AG09319 (cell line): ENCODE results near the gene RAPGEF6.

Experiments
- DNase-seq: peaks from one replicate; pipeline ENCODE4 v3.0.0-alpha.2; 2010; ENCODE audit warnings: low read depth; ENCODE audit errors: extremely low read depth
- CTCF ChIP-seq: IDR thresholded peaks from 2 replicates; pipeline ENCODE4 v1.5.1; 2011; ENCODE audit warnings: low read depth, mild to moderate bottlenecking, inconsistent platforms, low read length, moderate library complexity

The RAPGEF6 gene

GRCh38 chr5:131654776-131655175 lies 19.7 kb upstream of the RAPGEF6 start:
- no peak for TF ChIP-seq CTCF
- DNase-seq: no peak

DNA sequence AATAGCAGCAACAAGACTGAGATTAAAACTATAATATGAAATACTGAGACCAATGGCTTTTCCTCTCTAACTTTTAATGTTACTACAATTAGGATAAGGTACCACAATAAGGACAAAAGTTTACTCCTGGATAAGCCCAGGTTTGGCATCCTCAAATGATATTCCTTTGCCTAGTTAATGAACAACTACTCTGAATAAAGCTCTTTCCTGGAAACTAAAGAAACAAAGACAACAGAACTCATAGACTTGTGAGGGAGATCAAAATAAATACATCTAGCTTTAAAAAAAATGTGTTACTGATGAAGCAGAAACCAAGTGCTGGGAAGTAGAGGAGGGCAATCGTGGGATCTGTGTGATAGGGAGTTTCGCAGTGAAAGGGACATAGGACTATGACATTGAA lies 19.3 kb upstream of the RAPGEF6 start:
- DNase-seq: no peak

DNA sequence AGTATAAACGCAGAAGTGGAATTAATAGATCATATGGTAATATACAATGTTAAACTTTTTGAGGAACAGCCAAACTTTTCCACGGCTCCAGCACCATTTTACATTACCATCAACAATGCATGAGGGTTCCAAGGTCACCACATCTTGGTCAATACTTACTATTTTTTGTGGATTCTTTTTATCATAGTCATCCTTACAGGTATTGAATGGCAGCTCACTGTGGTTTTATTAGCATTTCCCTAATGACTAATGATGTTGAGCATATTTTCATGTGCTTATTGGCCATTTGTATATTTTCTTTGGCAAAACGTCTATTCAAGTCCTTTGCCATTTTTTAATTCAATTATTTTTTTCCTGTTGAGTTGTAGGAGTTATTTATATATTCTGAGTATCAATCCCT lies 14.1 kb upstream of the RAPGEF6 start:
- DNase-seq: no peak
- TF ChIP-seq CTCF: no peak

More for the DNA sequence above, 19.3 kb upstream of the RAPGEF6 start:
- no peak for TF ChIP-seq CTCF

DNA sequence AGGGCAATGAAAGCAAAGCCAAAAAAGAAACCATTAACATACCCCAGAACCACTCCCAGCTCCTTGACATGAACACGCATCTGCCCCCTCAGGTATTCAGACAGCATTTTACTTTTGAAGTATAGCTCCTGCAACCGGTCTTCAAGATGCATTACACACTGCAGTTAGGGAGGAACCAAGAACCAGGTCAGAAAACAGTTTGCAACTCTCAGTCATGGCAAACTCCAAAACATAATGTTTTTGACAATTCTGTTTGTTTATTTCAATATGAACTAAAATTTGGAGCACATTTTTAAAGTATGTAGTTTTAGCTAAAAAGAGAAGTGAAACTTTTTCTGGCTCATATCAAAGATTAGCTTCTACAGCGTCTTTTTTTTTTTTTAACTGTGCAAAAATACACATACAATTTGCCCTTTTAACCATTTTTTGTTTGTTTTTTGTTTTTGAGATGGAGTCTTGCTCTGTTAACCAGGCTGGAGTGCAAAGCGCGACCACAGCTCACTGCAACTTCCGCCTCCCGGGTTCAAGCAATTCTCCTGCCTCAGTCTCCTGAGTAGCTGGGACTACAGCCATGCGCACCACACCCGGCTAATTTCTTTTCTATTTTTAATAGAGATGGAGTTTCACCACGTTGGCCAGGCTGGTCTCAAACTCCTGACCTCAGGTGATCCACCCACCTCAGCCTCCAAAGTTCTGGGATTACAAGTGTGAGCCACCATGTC lies 12.2 kb upstream of the RAPGEF6 start:
- no peak for DNase-seq
- TF ChIP-seq CTCF: no peak

- DNase-seq: no peak
- TF ChIP-seq CTCF: no peak
Measured at GRCh38 chr5:131644822-131645221, 9.8 kb upstream of the RAPGEF6 start.

DNA sequence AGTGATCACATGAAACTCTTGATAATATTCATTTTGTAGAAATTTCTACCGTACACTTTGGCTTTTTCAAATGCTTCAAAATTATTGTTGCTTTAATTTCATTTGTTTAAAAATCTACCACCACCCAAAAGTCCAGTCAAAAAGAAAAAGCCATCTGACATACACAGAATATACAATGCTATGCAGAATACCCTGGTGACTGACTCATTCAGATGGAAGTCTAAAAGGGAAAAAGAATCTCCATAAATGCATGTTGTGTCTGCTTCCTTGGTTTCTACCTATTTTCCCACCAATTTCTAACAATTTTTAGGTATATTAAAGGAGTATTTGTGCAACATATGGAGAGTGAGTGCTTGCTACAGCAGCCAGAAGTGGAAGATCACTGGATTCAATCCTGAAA lies 9.3 kb upstream of the RAPGEF6 start:
- no peak for DNase-seq
- TF ChIP-seq CTCF: no peak

DNA sequence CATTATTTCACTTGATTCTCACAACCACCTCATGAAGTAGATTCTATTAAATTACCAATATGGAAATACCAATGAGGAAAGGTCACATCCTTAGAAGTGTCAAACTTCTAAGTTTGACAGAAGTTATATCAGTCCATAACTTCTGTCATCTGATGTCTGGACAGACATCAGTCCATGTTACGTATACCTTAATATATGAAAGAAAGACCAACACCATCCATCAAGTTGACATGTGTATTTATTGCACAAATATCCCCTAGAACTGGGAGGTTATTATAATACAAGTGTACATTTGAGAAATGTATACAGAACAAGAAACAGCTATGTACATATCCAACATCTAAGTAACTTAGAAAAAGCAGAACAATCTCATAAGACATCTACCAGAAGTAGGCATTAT lies 6.5 kb upstream of the RAPGEF6 start:
- no peak for DNase-seq
- no peak for TF ChIP-seq CTCF
